ENCODE results near the gene NFIX. TPM values are rescaled to one million over a fixed set of nuclear protein-coding genes. Genes with fewer than 3 reads are reported as not detected.

NFIX gene
- total and polyA plus RNA-seq, 9 of the 15 experiments (the other 6 are each of a cell fraction or from before 2014, with no cell fraction given) = 0.28 to 26.8 (median 5.4) TPM

DNA sequence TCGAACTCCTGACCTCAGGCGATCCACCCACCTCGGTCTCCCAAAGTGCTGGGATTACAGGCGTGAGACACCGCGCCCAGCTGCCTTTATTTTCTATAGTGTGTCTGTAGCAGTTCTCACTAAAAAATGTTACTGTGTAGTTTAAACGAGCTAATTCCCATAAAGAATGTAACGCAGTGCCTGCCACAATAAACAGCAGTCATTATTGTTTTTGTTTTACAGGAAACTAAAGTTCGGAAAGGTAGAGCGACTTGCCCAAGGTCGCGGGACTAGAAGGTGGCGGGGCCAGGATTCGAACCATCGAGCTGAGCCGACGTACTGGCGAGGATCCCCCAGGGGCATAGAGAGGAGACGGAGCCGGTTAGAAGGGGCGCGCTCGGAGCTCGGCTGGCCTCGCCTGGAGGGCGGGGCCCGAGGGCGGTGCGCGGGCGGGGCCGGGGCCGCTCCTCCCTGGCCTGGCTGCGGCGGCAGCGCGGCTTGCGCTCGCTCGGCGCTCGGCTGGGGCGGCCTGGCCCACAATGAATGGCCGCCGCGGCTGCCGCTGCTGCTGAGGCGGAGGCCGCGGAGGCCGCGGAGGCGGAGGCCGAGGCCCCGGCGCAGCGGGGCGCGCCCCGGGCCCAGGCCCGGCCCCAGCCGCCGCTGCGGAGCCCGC is 122.6 kb downstream of the NFIX start, which contains the start of gene NACC1 (continued):
- no peak for TF ChIP-seq ZNF347 (CRISPR knock-in tag; IDR thresholded peaks at IDR 0.05; ENCODE audit: low read depth)
- no peak for TF ChIP-seq CHCHD3 (CRISPR knock-in tag; IDR thresholded peaks at IDR 0.05)
- no peak for TF ChIP-seq PTTG1 (tag; IDR thresholded peaks at IDR 0.05; ENCODE audit: low read depth)
- TF ChIP-seq HMG20A (CRISPR knock-in tag; conservative IDR thresholded peaks at IDR 0.05) = no peak
- TF ChIP-seq SMAD4 (CRISPR knock-in tag; conservative IDR thresholded peaks at IDR 0.05) = 0 out of 2 replicates have a peak, but pooled peaks have one; percentile 49
- TF ChIP-seq ZNF57 (CRISPR knock-in tag; IDR thresholded peaks at IDR 0.05) = no peak
- TF ChIP-seq, protein P1, sequence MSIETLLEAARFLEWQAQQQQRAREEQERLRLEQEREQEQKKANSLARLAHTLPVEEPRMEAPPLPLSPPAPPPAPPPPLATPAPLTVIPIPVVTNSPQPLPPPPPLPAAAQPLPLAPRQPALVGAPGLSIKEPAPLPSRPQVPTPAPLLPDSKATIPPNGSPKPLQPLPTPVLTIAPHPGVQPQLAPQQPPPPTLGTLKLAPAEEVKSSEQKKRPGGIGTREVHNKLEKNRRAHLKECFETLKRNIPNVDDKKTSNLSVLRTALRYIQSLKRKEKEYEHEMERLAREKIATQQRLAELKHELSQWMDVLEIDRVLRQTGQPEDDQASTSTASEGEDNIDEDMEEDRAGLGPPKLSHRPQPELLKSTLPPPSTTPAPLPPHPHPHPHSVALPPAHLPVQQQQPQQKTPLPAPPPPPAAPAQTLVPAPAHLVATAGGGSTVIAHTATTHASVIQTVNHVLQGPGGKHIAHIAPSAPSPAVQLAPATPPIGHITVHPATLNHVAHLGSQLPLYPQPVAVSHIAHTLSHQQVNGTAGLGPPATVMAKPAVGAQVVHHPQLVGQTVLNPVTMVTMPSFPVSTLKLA (conservative IDR thresholded peaks at IDR 0.05) = peak; percentile 31 to 70; a peak in 3 of 4 replicates
- no peak for TF ChIP-seq PRMT5 (CRISPR knock-in tag; IDR thresholded peaks at IDR 0.05)
- no peak for TF ChIP-seq E2F3 (CRISPR knock-in tag; IDR thresholded peaks at IDR 0.05)
- no peak for TF ChIP-seq ZNF263 (CRISPR knock-in tag; IDR thresholded peaks at IDR 0.05; ENCODE audit: borderline replicate concordance)
- TF ChIP-seq PPARD (CRISPR knock-in tag; IDR thresholded peaks at IDR 0.05) = no peak
- TF ChIP-seq, protein P2, sequence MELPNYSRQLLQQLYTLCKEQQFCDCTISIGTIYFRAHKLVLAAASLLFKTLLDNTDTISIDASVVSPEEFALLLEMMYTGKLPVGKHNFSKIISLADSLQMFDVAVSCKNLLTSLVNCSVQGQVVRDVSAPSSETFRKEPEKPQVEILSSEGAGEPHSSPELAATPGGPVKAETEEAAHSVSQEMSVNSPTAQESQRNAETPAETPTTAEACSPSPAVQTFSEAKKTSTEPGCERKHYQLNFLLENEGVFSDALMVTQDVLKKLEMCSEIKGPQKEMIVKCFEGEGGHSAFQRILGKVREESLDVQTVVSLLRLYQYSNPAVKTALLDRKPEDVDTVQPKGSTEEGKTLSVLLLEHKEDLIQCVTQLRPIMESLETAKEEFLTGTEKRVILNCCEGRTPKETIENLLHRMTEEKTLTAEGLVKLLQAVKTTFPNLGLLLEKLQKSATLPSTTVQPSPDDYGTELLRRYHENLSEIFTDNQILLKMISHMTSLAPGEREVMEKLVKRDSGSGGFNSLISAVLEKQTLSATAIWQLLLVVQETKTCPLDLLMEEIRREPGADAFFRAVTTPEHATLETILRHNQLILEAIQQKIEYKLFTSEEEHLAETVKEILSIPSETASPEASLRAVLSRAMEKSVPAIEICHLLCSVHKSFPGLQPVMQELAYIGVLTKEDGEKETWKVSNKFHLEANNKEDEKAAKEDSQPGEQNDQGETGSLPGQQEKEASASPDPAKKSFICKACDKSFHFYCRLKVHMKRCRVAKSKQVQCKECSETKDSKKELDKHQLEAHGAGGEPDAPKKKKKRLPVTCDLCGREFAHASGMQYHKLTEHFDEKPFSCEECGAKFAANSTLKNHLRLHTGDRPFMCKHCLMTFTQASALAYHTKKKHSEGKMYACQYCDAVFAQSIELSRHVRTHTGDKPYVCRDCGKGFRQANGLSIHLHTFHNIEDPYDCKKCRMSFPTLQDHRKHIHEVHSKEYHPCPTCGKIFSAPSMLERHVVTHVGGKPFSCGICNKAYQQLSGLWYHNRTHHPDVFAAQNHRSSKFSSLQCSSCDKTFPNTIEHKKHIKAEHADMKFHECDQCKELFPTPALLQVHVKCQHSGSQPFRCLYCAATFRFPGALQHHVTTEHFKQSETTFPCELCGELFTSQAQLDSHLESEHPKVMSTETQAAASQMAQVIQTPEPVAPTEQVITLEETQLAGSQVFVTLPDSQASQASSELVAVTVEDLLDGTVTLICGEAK (IDR thresholded peaks at IDR 0.05) = peak; percentile 51; the same call in 1 of the 2 replicates
- TF ChIP-seq, protein P2 (CRISPR knock-in tag; IDR thresholded peaks at IDR 0.05) = no peak
- no peak for TF ChIP-seq SLC30A9 (CRISPR knock-in tag; IDR thresholded peaks at IDR 0.05)
- TF ChIP-seq CHD4 (IDR thresholded peaks at IDR 0.05; ENCODE audit: insufficient read depth, insufficient replicate concordance, low read depth, low read length, poor library complexity, severe bottlenecking) = peak; percentile 41
- TF ChIP-seq GABPA (tag; conservative IDR thresholded peaks at IDR 0.05; ENCODE audit: low read depth) = peak; percentile 56; the same call in 1 of the 2 replicates
- TF ChIP-seq ZNF146 (CRISPR knock-in tag; IDR thresholded peaks at IDR 0.05; ENCODE audit: unreplicated experiment) = no peak
